ENCODE results near the gene NEU4.
"Not testable (repeated sequence)": the region's sequence is repeated elsewhere in the genome, so short reads cannot be mapped to it uniquely, and the experiment has no call there.

NEU4 gene

GRCh38 chr2:241799522-241800197, 9.3 kb upstream of the NEU4 start:
- DNase-seq, result no peak

GRCh38 chr2:241800198-241800903, 8.6 kb upstream of the NEU4 start:
- DNase-seq, result not testable (repeated sequence)

GRCh38 chr2:241801611-241802420, 7.2 kb upstream of the NEU4 start:
- no peak for DNase-seq

GRCh38 chr2:241802421-241803318, 6.3 kb upstream of the NEU4 start:
- DNase-seq, result no peak

GRCh38 chr2:241803387-241804325, 5.3 kb upstream of the NEU4 start:
- DNase-seq, result peak; percentile 20

- DNase-seq, result no peak
These were observed 4.4 kb upstream of the NEU4 start for GRCh38 chr2:241804326-241805229.

GRCh38 chr2:241806217-241806616, 2.8 kb upstream of the NEU4 start:
- DNase-seq, result not testable (repeated sequence)

GRCh38 chr2:241808051-241808720, 807 bp upstream of the NEU4 start:
- DNase-seq, result no peak

GRCh38 chr2:241809383-241810306, 652 bp downstream of the NEU4 start:
- no peak for DNase-seq

- no peak for DNase-seq
These were observed 1.6 kb downstream of the NEU4 start for GRCh38 chr2:241810307-241811200.

GRCh38 chr2:241811201-241811951, 2.4 kb downstream of the NEU4 start:
- DNase-seq, result no peak

- no peak for DNase-seq
These were observed 3.1 kb downstream of the NEU4 start for GRCh38 chr2:241811952-241812729.

- no peak for DNase-seq
These were observed 4.0 kb downstream of the NEU4 start for GRCh38 chr2:241812730-241813643.

- DNase-seq, result no peak
These were observed 4.8 kb downstream of the NEU4 start for GRCh38 chr2:241813644-241814392.
